ENCODE results near the gene PTPRO.

The PTPRO gene

GRCh38 chr12:15280930-15281329 lies 41.4 kb upstream of the PTPRO start:
- H3K36me3 ChIP-seq: no peaks in the 10 kb centered on the region
- TF ChIP-seq CTCF (IDR thresholded peaks at IDR 0.05; ENCODE audit: low read depth, low read length): no peak
- H3K27ac ChIP-seq: no peak overlapping the region
- H3K4me3 ChIP-seq (ENCODE audit: low read depth, low read length): no peak overlapping the region
- H3K9me3 ChIP-seq (ENCODE audit: severe bottlenecking): no peaks in the 10 kb centered on the region
- H3K27me3 ChIP-seq (ENCODE audit: insufficient read depth, low read depth, severe bottlenecking): no peaks in the 10 kb centered on the region
- no peak for DNase-seq

GRCh38 chr12:15289192-15289591 lies 33.1 kb upstream of the PTPRO start:
- no peak for DNase-seq
- TF ChIP-seq CTCF (IDR thresholded peaks at IDR 0.05; ENCODE audit: low read depth, low read length): no peak
- Histone ChIP-seq H3K4me3 (ENCODE audit: low read depth, low read length) (no peak overlapping the region), H3K9me3 (ENCODE audit: severe bottlenecking) (no peaks in the 10 kb centered on the region), H3K36me3 (no peaks in the 10 kb centered on the region), H3K27ac (no peak overlapping the region), H3K27me3 (ENCODE audit: insufficient read depth, low read depth, severe bottlenecking) (no peaks in the 10 kb centered on the region)

GRCh38 chr12:15293731-15294130 lies 28.6 kb upstream of the PTPRO start:
- H3K4me3 ChIP-seq (ENCODE audit: low read depth, low read length): no peak overlapping the region
- no peak overlapping the region for H3K27ac ChIP-seq
- no peak for DNase-seq
- no peaks in the 10 kb centered on the region for H3K36me3 ChIP-seq
- no peaks in the 10 kb centered on the region for H3K27me3 ChIP-seq (ENCODE audit: insufficient read depth, low read depth, severe bottlenecking)
- H3K9me3 ChIP-seq (ENCODE audit: severe bottlenecking): no peaks in the 10 kb centered on the region
- no peak for TF ChIP-seq CTCF (IDR thresholded peaks at IDR 0.05; ENCODE audit: low read depth, low read length)

GRCh38 chr12:15299947-15300346 lies 22.4 kb upstream of the PTPRO start:
- Histone ChIP-seq H3K4me3 (ENCODE audit: low read depth, low read length) (no peak overlapping the region), H3K9me3 (ENCODE audit: severe bottlenecking) (peaks cover 3% of the 10 kb centered on the region), H3K27ac (no peak overlapping the region), H3K27me3 (ENCODE audit: insufficient read depth, low read depth, severe bottlenecking) (no peaks in the 10 kb centered on the region), H3K36me3 (no peaks in the 10 kb centered on the region)
- TF ChIP-seq CTCF (IDR thresholded peaks at IDR 0.05; ENCODE audit: low read depth, low read length): no peak
- no peak for DNase-seq

- no peak overlapping the region for H3K27ac ChIP-seq
- H3K9me3 ChIP-seq (ENCODE audit: severe bottlenecking): peaks cover 3% of the 10 kb centered on the region
- H3K27me3 ChIP-seq (ENCODE audit: insufficient read depth, low read depth, severe bottlenecking): no peaks in the 10 kb centered on the region
- DNase-seq: no peak
- H3K4me3 ChIP-seq (ENCODE audit: low read depth, low read length): no peak overlapping the region
- no peak for TF ChIP-seq CTCF (IDR thresholded peaks at IDR 0.05; ENCODE audit: low read depth, low read length)
- H3K36me3 ChIP-seq: no peaks in the 10 kb centered on the region
Observed at GRCh38 chr12:15304296-15304695, 18.0 kb upstream of the PTPRO start.

- Histone ChIP-seq H3K4me3 (ENCODE audit: low read depth, low read length) (no peak overlapping the region), H3K36me3 (no peaks in the 10 kb centered on the region), H3K27me3 (ENCODE audit: insufficient read depth, low read depth, severe bottlenecking) (no peaks in the 10 kb centered on the region), H3K27ac (no peak overlapping the region), H3K9me3 (ENCODE audit: severe bottlenecking) (peaks cover 3% of the 10 kb centered on the region)
- no peak for DNase-seq
- no peak for TF ChIP-seq CTCF (IDR thresholded peaks at IDR 0.05; ENCODE audit: low read depth, low read length)
Observed at GRCh38 chr12:15306605-15307004, 15.7 kb upstream of the PTPRO start.
